Measurements from ENCODE around the gene SCN4B. TPM values are rescaled to one million over a fixed set of nuclear protein-coding genes. Genes with fewer than 3 reads are reported as not detected.

SCN4B gene
- total RNA-seq, 4 donors from 2014 or later = 1.8 to 7.3 (median 2.5) TPM

GRCh38 chr11:118129471-118130172 is 23.0 kb downstream of the SCN4B start:
- Histone ChIP-seq H3K27ac (no peak overlapping the region), H3K36me3 (no peaks in the 10 kb centered on the region), H3K4me3 (no peak overlapping the region), H3K4me1 (no peaks in the 10 kb centered on the region), H3K27me3 (no peaks in the 10 kb centered on the region), H3K9me3 (no peaks in the 10 kb centered on the region)
- intact Hi-C loops (cut with DNase I; ENCODE audit: low total_unique reads) = no loop called here
- DNase-seq = no peak
- no peak for TF ChIP-seq CTCF (IDR thresholded peaks at IDR 0.05)
- TF ChIP-seq POLR2A (IDR thresholded peaks at IDR 0.05) = no peak

- H3K27me3 ChIP-seq = no peaks in the 10 kb centered on the region
- H3K36me3 ChIP-seq = no peaks in the 10 kb centered on the region
- H3K27ac ChIP-seq = no peak overlapping the region
- no peaks in the 10 kb centered on the region for H3K9me3 ChIP-seq
- TF ChIP-seq POLR2A (IDR thresholded peaks at IDR 0.05) (no peak), CTCF (IDR thresholded peaks at IDR 0.05) (no peak)
- no peak overlapping the region for H3K4me3 ChIP-seq
- intact Hi-C loops (cut with DNase I; ENCODE audit: low total_unique reads) = no loop called here
- DNase-seq = no peak
- H3K4me1 ChIP-seq = no peaks in the 10 kb centered on the region
Observed at GRCh38 chr11:118128721-118129470, 23.7 kb downstream of the SCN4B start.

GRCh38 chr11:118128310-118128709 is 24.3 kb downstream of the SCN4B start:
- intact Hi-C loops (cut with DNase I; ENCODE audit: low total_unique reads) = no loop called here
- TF ChIP-seq POLR2A (IDR thresholded peaks at IDR 0.05) (no peak), CTCF (IDR thresholded peaks at IDR 0.05) (no peak)
- no peaks in the 10 kb centered on the region for H3K36me3 ChIP-seq
- no peak for DNase-seq
- H3K27me3 ChIP-seq = no peaks in the 10 kb centered on the region
- no peak overlapping the region for H3K27ac ChIP-seq
- no peak overlapping the region for H3K4me3 ChIP-seq
- no peaks in the 10 kb centered on the region for H3K4me1 ChIP-seq
- no peaks in the 10 kb centered on the region for H3K9me3 ChIP-seq

- TF ChIP-seq POLR2A (IDR thresholded peaks at IDR 0.05) (no peak), CTCF (IDR thresholded peaks at IDR 0.05) (no peak)
- Histone ChIP-seq H3K4me3 (no peak overlapping the region), H3K27me3 (no peaks in the 10 kb centered on the region), H3K36me3 (no peaks in the 10 kb centered on the region), H3K4me1 (no peaks in the 10 kb centered on the region), H3K9me3 (no peaks in the 10 kb centered on the region), H3K27ac (no peak overlapping the region)
- no peak for DNase-seq
- intact Hi-C loops (cut with DNase I; ENCODE audit: low total_unique reads) = no loop called here
Observed at GRCh38 chr11:118126082-118126838, 26.4 kb downstream of the SCN4B start.
